GM23338 (cell line): Measurements from ENCODE around the gene RAB34. TPM values are rescaled to one million over a fixed set of nuclear protein-coding genes. Genes with fewer than 3 reads are reported as not detected.

Experiments used
- ATAC-seq: fragments of 200-7000 bp; cut with Tn5 transposase; 3 replicates; pipeline ENCODE4 v1.9.1; 2020
- DNase-seq: peaks from one replicate; pipeline ENCODE4 v3.0.0-alpha.2; 2015; ENCODE audit warnings: low spot score
- H2AFZ ChIP-seq: fragments of 200-600 bp; sonication (generic); 2 replicates; pipeline ENCODE4 v1.8.0; 2016; ENCODE audit warnings: antibody characterized with exemption, mild to moderate bottlenecking, moderate library complexity
- H3F3A ChIP-seq: fragments of 200-600 bp; sonication (generic); replicated peaks from 2 replicates; pipeline ENCODE4 v1.8.0; 2017; ENCODE audit warnings: antibody characterized with exemption, mixed run types, low read depth
- H3K27ac ChIP-seq: fragments of 200-600 bp; sonication (generic); 2 replicates; pipeline ENCODE4 v1.6.1; 2016; ENCODE audit warnings: low read depth
- H3K27me3 ChIP-seq: fragments of 200-600 bp; sonication (generic); 2 replicates; pipeline ENCODE4 v1.8.0; 2016; ENCODE audit warnings: mild to moderate bottlenecking, mixed run types, moderate library complexity; ENCODE audit not compliant: insufficient read depth
- H3K36me3 ChIP-seq: fragments of 200-600 bp; sonication (generic); 2 replicates; pipeline ENCODE4 v1.8.0; 2016; ENCODE audit warnings: mild to moderate bottlenecking; ENCODE audit not compliant: insufficient read depth
- H3K4me1 ChIP-seq: fragments of 200-600 bp; sonication (generic); 2 replicates; pipeline ENCODE4 v1.8.0; 2016; ENCODE audit warnings: mild to moderate bottlenecking, moderate library complexity; ENCODE audit not compliant: insufficient read depth
- H3K4me2 ChIP-seq: fragments of 200-600 bp; sonication (generic); 2 replicates; pipeline ENCODE4 v1.7.1; 2017; ENCODE audit warnings: mixed run types
- H3K4me3 ChIP-seq: fragments of 200-600 bp; sonication (generic); 2 replicates; pipeline ENCODE4 v1.6.1; 2016; ENCODE audit warnings: mixed run types
- H3K79me2 ChIP-seq: fragments of 200-600 bp; sonication (generic); replicated peaks from 2 replicates; pipeline ENCODE4 v1.8.0; 2017; ENCODE audit warnings: mild to moderate bottlenecking; ENCODE audit not compliant: insufficient read depth
- H3K9me2 ChIP-seq: fragments of 200-600 bp; sonication (generic); 2 replicates; pipeline ENCODE4 v1.8.0; 2017; ENCODE audit not compliant: insufficient read depth
- H4K20me1 ChIP-seq: fragments of 200-600 bp; sonication (generic); replicated peaks from 2 replicates; pipeline ENCODE4 v1.8.0; 2017; ENCODE audit warnings: mild to moderate bottlenecking; ENCODE audit not compliant: insufficient read depth
- H3K27ac Mint-ChIP-seq: 2 replicates; pipeline ENCODE4 v1.8.0; 2020; ENCODE audit warnings: inconsistent platforms, mild to moderate bottlenecking, moderate library complexity, mixed read lengths
- H3K27me3 Mint-ChIP-seq: 3 replicates; pipeline ENCODE4 v1.8.0; 2022; ENCODE audit warnings: low read depth, mild to moderate bottlenecking, moderate library complexity, mixed read lengths, inconsistent platforms; ENCODE audit not compliant: insufficient read depth, poor library complexity
- H3K36me3 Mint-ChIP-seq: 3 replicates; pipeline ENCODE4 v1.8.0; 2021; ENCODE audit warnings: low read depth, mild to moderate bottlenecking, inconsistent platforms, moderate library complexity, mixed read lengths
- H3K4me1 Mint-ChIP-seq: 3 replicates; pipeline ENCODE4 v1.8.0; 2020; ENCODE audit warnings: mild to moderate bottlenecking, inconsistent platforms, mixed read lengths
- H3K4me3 Mint-ChIP-seq: 3 replicates; pipeline ENCODE4 v1.8.0; 2021; ENCODE audit warnings: moderate library complexity, mild to moderate bottlenecking, inconsistent platforms, mixed read lengths
- H3K9me3 Mint-ChIP-seq: 3 replicates; pipeline ENCODE4 v1.8.0; 2020; ENCODE audit warnings: moderate library complexity, mild to moderate bottlenecking, inconsistent platforms, mixed read lengths
- CREB1 ChIP-seq: fragments of 250-450 bp; sonication (Bioruptor Pico); IDR thresholded peaks from 2 replicates; pipeline ENCODE4 v1.5.0; 2020; ENCODE audit warnings: low read depth, mild to moderate bottlenecking, moderate library complexity
- EZH2 ChIP-seq: fragments of 200-600 bp; sonication (generic); IDR thresholded peaks from one replicate; pipeline ENCODE4 v1.8.0; 2017; ENCODE audit warnings: antibody characterized with exemption, mild to moderate bottlenecking, low read depth; ENCODE audit not compliant: unreplicated experiment
- EZH2phosphoT487 ChIP-seq: fragments of 200-600 bp; sonication (generic); IDR thresholded peaks from one replicate; pipeline ENCODE4 v1.8.1; 2018; ENCODE audit warnings: antibody characterized with exemption; ENCODE audit not compliant: unreplicated experiment
- JUNB ChIP-seq: IDR thresholded peaks from one replicate; pipeline ENCODE4 v1.6.1; 2016; ENCODE audit warnings: antibody characterized with exemption; ENCODE audit not compliant: unreplicated experiment
- NANOG ChIP-seq: IDR thresholded peaks from 2 replicates; pipeline ENCODE4 v1.6.1; 2016; ENCODE audit warnings: antibody characterized with exemption, borderline replicate concordance
- POLR2AphosphoS5 ChIP-seq: IDR thresholded peaks from 2 replicates; pipeline ENCODE4 v1.6.1; 2016; ENCODE audit warnings: antibody characterized with exemption, low read depth
- STAT1 ChIP-seq: IDR thresholded peaks from one replicate; pipeline ENCODE4 v1.6.1; 2016; ENCODE audit warnings: antibody characterized with exemption; ENCODE audit not compliant: unreplicated experiment
- ZNF114 ChIP-seq: fragments of 250-450 bp; sonication (Bioruptor Pico); IDR thresholded peaks from 2 replicates; pipeline ENCODE4 v1.5.0; 2020; ENCODE audit warnings: mild to moderate bottlenecking, moderate library complexity
- ZNF331 ChIP-seq: fragments of 250-450 bp; sonication (Bioruptor Pico); IDR thresholded peaks from 2 replicates; pipeline ENCODE4 v1.5.0; 2020; ENCODE audit warnings: low read depth, mild to moderate bottlenecking, moderate library complexity
- polyA plus RNA-seq: library from polyadenylated mRNA; unstranded; fragments of >200 nt; fragmentation: Nextera tagmentation; extraction: Ambion mirVana; gene quantifications from 2 replicates; pipeline ENCODE4 v1.2.1, GENCODE V29; 2016
- total RNA-seq: library from RNA; depleted of rRNA; stranded (reverse); fragments of >200 nt; shearing (Covaris generic); gene quantifications from 2 replicates; pipeline ENCODE4 v1.2.3, GENCODE V29; 2014
- TF ChIP-seq, protein P1 (sequence below): IDR thresholded peaks from one replicate; pipeline ENCODE4 v1.6.1; 2018; ENCODE audit warnings: antibody characterized with exemption; ENCODE audit not compliant: unreplicated experiment
- TF ChIP-seq, protein P2 (sequence below), 2 experiments: fragments of 200-600 bp in 1 of 2; sonication (generic) in 1 of 2; conservative IDR thresholded peaks; 2 replicates each; pipeline versions ENCODE4 v1.5.1 to v1.6.1; 2016 to 2017; ENCODE audit warnings: antibody characterized with exemption in 2 of 2, low read depth in 2 of 2, mild to moderate bottlenecking in 2 of 2, moderate library complexity in 1 of 2
- TF ChIP-seq, protein P3 (sequence below): IDR thresholded peaks from 2 replicates; pipeline ENCODE4 v1.6.1; 2016; ENCODE audit warnings: antibody characterized with exemption
- TF ChIP-seq, protein P4 (sequence below): fragments of 250-450 bp; sonication (Bioruptor Pico); IDR thresholded peaks from 2 replicates; pipeline ENCODE4 v1.5.0; 2020; ENCODE audit warnings: mild to moderate bottlenecking, moderate library complexity

The RAB34 gene
- total and polyA plus RNA-seq, 2 experiments from 2014 or later, result 184 to 394 TPM

DNA sequence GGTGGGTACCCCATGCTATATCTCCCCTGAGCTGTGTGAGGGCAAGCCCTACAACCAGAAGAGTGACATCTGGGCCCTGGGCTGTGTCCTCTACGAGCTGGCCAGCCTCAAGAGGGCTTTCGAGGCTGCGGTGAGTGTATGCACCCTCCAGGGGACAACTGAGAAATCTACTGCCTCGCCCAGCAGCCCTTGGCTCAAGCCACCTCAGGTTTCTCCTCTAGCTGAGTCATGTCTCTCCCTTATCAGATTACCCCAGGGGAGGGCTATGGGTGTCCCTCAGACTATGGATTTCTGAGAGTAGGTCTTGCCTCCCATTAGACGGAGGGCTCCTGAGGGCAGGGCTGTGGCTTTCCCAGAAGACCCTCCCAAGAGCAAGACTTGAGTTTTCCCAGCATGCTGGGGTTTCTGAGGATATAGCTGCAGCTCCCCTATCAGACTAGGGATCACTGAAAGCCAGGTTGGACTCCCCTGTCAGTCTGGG lies 17.6 kb upstream of the RAB34 start:
- no peak overlapping the region for H2AFZ ChIP-seq
- Mint-ChIP-seq H3K4me3 (no peak overlapping the region), H3K27me3 (peaks cover 7% of the 10 kb centered on the region)

More for the DNA sequence above, 17.6 kb upstream of the RAB34 start:
- no peaks in the 10 kb centered on the region; the same call in 1 of the 2 replicates for H3K79me2 ChIP-seq
- TF ChIP-seq CREB1 (no peak), EZH2phosphoT487 (no peak), POLR2AphosphoS5 (no peak), STAT1 (no peak), JUNB (no peak), ZNF331 (no peak), NANOG (no peak), EZH2 (no peak), ZNF114 (CRISPR knock-in tag) (no peak)
- TF ChIP-seq, protein P1, sequence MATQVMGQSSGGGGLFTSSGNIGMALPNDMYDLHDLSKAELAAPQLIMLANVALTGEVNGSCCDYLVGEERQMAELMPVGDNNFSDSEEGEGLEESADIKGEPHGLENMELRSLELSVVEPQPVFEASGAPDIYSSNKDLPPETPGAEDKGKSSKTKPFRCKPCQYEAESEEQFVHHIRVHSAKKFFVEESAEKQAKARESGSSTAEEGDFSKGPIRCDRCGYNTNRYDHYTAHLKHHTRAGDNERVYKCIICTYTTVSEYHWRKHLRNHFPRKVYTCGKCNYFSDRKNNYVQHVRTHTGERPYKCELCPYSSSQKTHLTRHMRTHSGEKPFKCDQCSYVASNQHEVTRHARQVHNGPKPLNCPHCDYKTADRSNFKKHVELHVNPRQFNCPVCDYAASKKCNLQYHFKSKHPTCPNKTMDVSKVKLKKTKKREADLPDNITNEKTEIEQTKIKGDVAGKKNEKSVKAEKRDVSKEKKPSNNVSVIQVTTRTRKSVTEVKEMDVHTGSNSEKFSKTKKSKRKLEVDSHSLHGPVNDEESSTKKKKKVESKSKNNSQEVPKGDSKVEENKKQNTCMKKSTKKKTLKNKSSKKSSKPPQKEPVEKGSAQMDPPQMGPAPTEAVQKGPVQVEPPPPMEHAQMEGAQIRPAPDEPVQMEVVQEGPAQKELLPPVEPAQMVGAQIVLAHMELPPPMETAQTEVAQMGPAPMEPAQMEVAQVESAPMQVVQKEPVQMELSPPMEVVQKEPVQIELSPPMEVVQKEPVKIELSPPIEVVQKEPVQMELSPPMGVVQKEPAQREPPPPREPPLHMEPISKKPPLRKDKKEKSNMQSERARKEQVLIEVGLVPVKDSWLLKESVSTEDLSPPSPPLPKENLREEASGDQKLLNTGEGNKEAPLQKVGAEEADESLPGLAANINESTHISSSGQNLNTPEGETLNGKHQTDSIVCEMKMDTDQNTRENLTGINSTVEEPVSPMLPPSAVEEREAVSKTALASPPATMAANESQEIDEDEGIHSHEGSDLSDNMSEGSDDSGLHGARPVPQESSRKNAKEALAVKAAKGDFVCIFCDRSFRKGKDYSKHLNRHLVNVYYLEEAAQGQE, result no peak
- TF ChIP-seq, protein P2, sequence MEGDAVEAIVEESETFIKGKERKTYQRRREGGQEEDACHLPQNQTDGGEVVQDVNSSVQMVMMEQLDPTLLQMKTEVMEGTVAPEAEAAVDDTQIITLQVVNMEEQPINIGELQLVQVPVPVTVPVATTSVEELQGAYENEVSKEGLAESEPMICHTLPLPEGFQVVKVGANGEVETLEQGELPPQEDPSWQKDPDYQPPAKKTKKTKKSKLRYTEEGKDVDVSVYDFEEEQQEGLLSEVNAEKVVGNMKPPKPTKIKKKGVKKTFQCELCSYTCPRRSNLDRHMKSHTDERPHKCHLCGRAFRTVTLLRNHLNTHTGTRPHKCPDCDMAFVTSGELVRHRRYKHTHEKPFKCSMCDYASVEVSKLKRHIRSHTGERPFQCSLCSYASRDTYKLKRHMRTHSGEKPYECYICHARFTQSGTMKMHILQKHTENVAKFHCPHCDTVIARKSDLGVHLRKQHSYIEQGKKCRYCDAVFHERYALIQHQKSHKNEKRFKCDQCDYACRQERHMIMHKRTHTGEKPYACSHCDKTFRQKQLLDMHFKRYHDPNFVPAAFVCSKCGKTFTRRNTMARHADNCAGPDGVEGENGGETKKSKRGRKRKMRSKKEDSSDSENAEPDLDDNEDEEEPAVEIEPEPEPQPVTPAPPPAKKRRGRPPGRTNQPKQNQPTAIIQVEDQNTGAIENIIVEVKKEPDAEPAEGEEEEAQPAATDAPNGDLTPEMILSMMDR (conservative IDR thresholded peaks at IDR 0.05; ENCODE audit: low read depth in 2 of 2), result no peak
- TF ChIP-seq, protein P3, sequence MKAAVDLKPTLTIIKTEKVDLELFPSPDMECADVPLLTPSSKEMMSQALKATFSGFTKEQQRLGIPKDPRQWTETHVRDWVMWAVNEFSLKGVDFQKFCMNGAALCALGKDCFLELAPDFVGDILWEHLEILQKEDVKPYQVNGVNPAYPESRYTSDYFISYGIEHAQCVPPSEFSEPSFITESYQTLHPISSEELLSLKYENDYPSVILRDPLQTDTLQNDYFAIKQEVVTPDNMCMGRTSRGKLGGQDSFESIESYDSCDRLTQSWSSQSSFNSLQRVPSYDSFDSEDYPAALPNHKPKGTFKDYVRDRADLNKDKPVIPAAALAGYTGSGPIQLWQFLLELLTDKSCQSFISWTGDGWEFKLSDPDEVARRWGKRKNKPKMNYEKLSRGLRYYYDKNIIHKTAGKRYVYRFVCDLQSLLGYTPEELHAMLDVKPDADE, result no peak
- TF ChIP-seq, protein P4, sequence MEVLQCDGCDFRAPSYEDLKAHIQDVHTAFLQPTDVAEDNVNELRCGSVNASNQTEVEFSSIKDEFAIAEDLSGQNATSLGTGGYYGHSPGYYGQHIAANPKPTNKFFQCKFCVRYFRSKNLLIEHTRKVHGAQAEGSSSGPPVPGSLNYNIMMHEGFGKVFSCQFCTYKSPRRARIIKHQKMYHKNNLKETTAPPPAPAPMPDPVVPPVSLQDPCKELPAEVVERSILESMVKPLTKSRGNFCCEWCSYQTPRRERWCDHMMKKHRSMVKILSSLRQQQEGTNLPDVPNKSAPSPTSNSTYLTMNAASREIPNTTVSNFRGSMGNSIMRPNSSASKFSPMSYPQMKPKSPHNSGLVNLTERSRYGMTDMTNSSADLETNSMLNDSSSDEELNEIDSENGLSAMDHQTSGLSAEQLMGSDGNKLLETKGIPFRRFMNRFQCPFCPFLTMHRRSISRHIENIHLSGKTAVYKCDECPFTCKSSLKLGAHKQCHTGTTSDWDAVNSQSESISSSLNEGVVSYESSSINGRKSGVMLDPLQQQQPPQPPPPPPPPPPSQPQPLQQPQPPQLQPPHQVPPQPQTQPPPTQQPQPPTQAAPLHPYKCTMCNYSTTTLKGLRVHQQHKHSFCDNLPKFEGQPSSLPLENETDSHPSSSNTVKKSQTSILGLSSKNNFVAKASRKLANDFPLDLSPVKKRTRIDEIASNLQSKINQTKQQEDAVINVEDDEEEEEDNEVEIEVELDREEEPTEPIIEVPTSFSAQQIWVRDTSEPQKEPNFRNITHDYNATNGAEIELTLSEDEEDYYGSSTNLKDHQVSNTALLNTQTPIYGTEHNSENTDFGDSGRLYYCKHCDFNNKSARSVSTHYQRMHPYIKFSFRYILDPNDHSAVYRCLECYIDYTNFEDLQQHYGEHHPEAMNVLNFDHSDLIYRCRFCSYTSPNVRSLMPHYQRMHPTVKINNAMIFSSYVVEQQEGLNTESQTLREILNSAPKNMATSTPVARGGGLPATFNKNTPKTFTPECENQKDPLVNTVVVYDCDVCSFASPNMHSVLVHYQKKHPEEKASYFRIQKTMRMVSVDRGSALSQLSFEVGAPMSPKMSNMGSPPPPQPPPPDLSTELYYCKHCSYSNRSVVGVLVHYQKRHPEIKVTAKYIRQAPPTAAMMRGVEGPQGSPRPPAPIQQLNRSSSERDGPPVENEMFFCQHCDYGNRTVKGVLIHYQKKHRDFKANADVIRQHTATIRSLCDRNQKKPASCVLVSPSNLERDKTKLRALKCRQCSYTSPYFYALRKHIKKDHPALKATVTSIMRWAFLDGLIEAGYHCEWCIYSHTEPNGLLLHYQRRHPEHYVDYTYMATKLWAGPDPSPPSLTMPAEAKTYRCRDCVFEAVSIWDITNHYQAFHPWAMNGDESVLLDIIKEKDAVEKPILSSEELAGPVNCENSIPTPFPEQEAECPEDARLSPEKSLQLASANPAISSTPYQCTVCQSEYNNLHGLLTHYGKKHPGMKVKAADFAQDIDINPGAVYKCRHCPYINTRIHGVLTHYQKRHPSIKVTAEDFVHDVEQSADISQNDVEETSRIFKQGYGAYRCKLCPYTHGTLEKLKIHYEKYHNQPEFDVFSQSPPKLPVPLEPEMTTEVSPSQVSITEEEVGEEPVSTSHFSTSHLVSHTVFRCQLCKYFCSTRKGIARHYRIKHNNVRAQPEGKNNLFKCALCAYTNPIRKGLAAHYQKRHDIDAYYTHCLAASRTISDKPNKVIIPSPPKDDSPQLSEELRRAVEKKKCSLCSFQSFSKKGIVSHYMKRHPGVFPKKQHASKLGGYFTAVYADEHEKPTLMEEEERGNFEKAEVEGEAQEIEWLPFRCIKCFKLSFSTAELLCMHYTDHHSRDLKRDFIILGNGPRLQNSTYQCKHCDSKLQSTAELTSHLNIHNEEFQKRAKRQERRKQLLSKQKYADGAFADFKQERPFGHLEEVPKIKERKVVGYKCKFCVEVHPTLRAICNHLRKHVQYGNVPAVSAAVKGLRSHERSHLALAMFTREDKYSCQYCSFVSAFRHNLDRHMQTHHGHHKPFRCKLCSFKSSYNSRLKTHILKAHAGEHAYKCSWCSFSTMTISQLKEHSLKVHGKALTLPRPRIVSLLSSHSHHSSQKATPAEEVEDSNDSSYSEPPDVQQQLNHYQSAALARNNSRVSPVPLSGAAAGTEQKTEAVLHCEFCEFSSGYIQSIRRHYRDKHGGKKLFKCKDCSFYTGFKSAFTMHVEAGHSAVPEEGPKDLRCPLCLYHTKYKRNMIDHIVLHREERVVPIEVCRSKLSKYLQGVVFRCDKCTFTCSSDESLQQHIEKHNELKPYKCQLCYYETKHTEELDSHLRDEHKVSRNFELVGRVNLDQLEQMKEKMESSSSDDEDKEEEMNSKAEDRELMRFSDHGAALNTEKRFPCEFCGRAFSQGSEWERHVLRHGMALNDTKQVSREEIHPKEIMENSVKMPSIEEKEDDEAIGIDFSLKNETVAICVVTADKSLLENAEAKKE (CRISPR knock-in tag), result no peak
- H3K4me1 Mint-ChIP-seq, result no peaks in the 10 kb centered on the region; the same call in 2 of the 3 replicates
- no peaks in the 10 kb centered on the region; the same call in 1 of the 2 replicates for H4K20me1 ChIP-seq
- H3K9me2 ChIP-seq, result no peaks in the 10 kb centered on the region
- ATAC-seq (no peak; the same call in 2 of the 3 replicates), DNase-seq (no peak)
- H3K4me2 ChIP-seq, result no peak overlapping the region
- H3K36me3 ChIP-seq, result no peaks in the 10 kb centered on the region
- H3K9me3 Mint-ChIP-seq, result no peaks in the 10 kb centered on the region; the same call in 1 of the 3 replicates
- no peak overlapping the region for H3K27ac Mint-ChIP-seq
- no peaks in the 10 kb centered on the region for H3K4me1 ChIP-seq
- H3K27me3 ChIP-seq, result no peaks in the 10 kb centered on the region
- H3K4me3 ChIP-seq, result no peak overlapping the region
- no peaks in the 10 kb centered on the region for H3F3A ChIP-seq
- H3K27ac ChIP-seq, result no peak overlapping the region
- peaks cover 37% of the 10 kb centered on the region for H3K36me3 Mint-ChIP-seq
